Bronchial epithelial cell (primary cell): ENCODE measurements around the gene COL28A1. TPM values are rescaled to one million over a fixed set of nuclear protein-coding genes. Genes with fewer than 3 reads are reported as not detected.

ENCODE experiments used
- DNase-seq: peaks from one replicate; pipeline ENCODE4 v3.0.0-alpha.2; 2010; ENCODE audit warnings: low read depth
- FAIRE-seq: peaks from 2 replicates; lab custom pipeline; 2011; peaks lifted over from hg19 to GRCh38; lab: Jason Lieb, UNC
- H3K27me3 ChIP-seq: 2 replicates; pipeline ENCODE4 v1.5.1; 2011; ENCODE audit warnings: low read length; ENCODE audit not compliant: control insufficient read depth, insufficient read depth
- H3K36me3 ChIP-seq: 2 replicates; pipeline ENCODE4 v1.5.1; 2011; ENCODE audit warnings: low read length; ENCODE audit not compliant: control insufficient read depth, insufficient read depth
- H3K4me3 ChIP-seq: 2 replicates; pipeline ENCODE4 v1.5.1; 2011; ENCODE audit warnings: mild to moderate bottlenecking, low read depth, low read length, control low read depth
- CTCF ChIP-seq: IDR thresholded peaks from 2 replicates; pipeline ENCODE4 v1.5.1; 2011; ENCODE audit warnings: mild to moderate bottlenecking, moderate library complexity, low read length, control low read depth, inconsistent platforms; ENCODE audit not compliant: insufficient read depth, severe bottlenecking
- total RNA-seq: library from RNA; depleted of rRNA; stranded (reverse); fragments of >200 nt; gene quantifications from 2 replicates; pipeline ENCODE4 v1.2.1, GENCODE V29; 2014

COL28A1 gene
- total RNA-seq, 1 donor from 2014 or later = not detected

- no peaks in the 10 kb centered on the region for H3K36me3 ChIP-seq
- no peak overlapping the region for H3K4me3 ChIP-seq
- no peaks in the 10 kb centered on the region for H3K27me3 ChIP-seq
- FAIRE-seq (no peak), DNase-seq (no peak)
- TF ChIP-seq CTCF = no peak
These were observed 19.0 kb downstream of the COL28A1 start for GRCh38 chr7:7516662-7517061.

GRCh38 chr7:7516156-7516555 is 19.5 kb downstream of the COL28A1 start:
- no peak for FAIRE-seq

GRCh38 chr7:7512861-7513597 is 22.6 kb downstream of the COL28A1 start:
- H3K4me3 ChIP-seq = no peak overlapping the region
- H3K36me3 ChIP-seq = no peaks in the 10 kb centered on the region
- FAIRE-seq (no peak), DNase-seq (no peak)
- H3K27me3 ChIP-seq = no peaks in the 10 kb centered on the region
- no peak for TF ChIP-seq CTCF

More at GRCh38 chr7:7516156-7516555, 19.5 kb downstream of the COL28A1 start:
- H3K27me3 ChIP-seq = no peaks in the 10 kb centered on the region
- no peaks in the 10 kb centered on the region for H3K36me3 ChIP-seq
- DNase-seq = no peak
- TF ChIP-seq CTCF = no peak
- no peak overlapping the region for H3K4me3 ChIP-seq

GRCh38 chr7:7510794-7511193 is 24.9 kb downstream of the COL28A1 start:
- no peak for DNase-seq
- FAIRE-seq = no peak
- Histone ChIP-seq H3K4me3 (no peak overlapping the region), H3K36me3 (no peaks in the 10 kb centered on the region), H3K27me3 (no peaks in the 10 kb centered on the region)
- no peak for TF ChIP-seq CTCF

GRCh38 chr7:7505915-7506314 is 29.8 kb downstream of the COL28A1 start:
- DNase-seq (no peak), FAIRE-seq (no peak)
- H3K27me3 ChIP-seq = no peaks in the 10 kb centered on the region
- no peaks in the 10 kb centered on the region for H3K36me3 ChIP-seq
- H3K4me3 ChIP-seq = no peak overlapping the region
- no peak for TF ChIP-seq CTCF
